ENCODE measurements around the gene GPHN. TPM values are rescaled to one million over a fixed set of nuclear protein-coding genes. Genes with fewer than 3 reads are reported as not detected.
"Not testable (repeated sequence)": the region's sequence is repeated elsewhere in the genome, so short reads cannot be mapped to it uniquely, and the experiment has no call there.

Gene GPHN
- total RNA-seq, 2 donors from 2014 or later: 24.1 to 25.7 TPM

GRCh38 chr14:67060546-67060945, 552.6 kb downstream of the GPHN start:
- TF ChIP-seq CTCF (IDR thresholded peaks at IDR 0.05): no peak
- H3K4me1 ChIP-seq: no peaks in the 10 kb centered on the region
- H3K27ac ChIP-seq: no peak overlapping the region
- H3K4me3 ChIP-seq: no peak overlapping the region
- H3K9me3 ChIP-seq: no peaks in the 10 kb centered on the region
- intact Hi-C loops (cut with DNase I): no loop called here
- no peak for DNase-seq
- no peak for ATAC-seq
- no peaks in the 10 kb centered on the region for H3K27me3 ChIP-seq
- H3K36me3 ChIP-seq (replicated peaks in 1 of 2; ENCODE audit: insufficient read depth in 1 of 2, low read depth in 2 of 2): no peaks in the 10 kb centered on the region

- H3K4me1 ChIP-seq; H3K27me3 ChIP-seq; H3K36me3 ChIP-seq (replicated peaks in 1 of 2; ENCODE audit: insufficient read depth in 1 of 2, low read depth in 2 of 2); H3K9me3 ChIP-seq; ATAC-seq; H3K4me3 ChIP-seq; H3K27ac ChIP-seq; intact Hi-C loops (cut with DNase I): not testable (repeated sequence)
- WGBS, 2 donors: 89 to 93% methylated on average over 7 of the region's 7 CpGs
- DNase-seq: peak in 2 of 4 donors; percentile 11 to 28
These were observed 559.3 kb downstream of the GPHN start for GRCh38 chr14:67067070-67067814.

- no peak overlapping the region for H3K27ac ChIP-seq
- no peak for ATAC-seq
- DNase-seq: no peak
- no peak for TF ChIP-seq POLR2A (IDR thresholded peaks at IDR 0.05)
- no peak for TF ChIP-seq CTCF (IDR thresholded peaks at IDR 0.05)
- no peaks in the 10 kb centered on the region for H3K9me3 ChIP-seq
- H3K36me3 ChIP-seq (replicated peaks in 1 of 2; ENCODE audit: insufficient read depth in 1 of 2, low read depth in 2 of 2): no peaks in the 10 kb centered on the region
- intact Hi-C loops (cut with DNase I): no loop called here
- no peaks in the 10 kb centered on the region for H3K4me1 ChIP-seq
- 82 to 94% methylated on average over 1 of the region's 1 CpG for WGBS, 2 donors
- no peak overlapping the region for H3K4me3 ChIP-seq
- H3K27me3 ChIP-seq: no peaks in the 10 kb centered on the region
These were observed 560.3 kb downstream of the GPHN start for GRCh38 chr14:67068251-67068650.

GRCh38 chr14:67071506-67071905, 563.6 kb downstream of the GPHN start:
- Histone ChIP-seq H3K27me3 (no peaks in the 10 kb centered on the region), H3K36me3 (replicated peaks in 1 of 2; ENCODE audit: insufficient read depth in 1 of 2, low read depth in 2 of 2) (no peaks in the 10 kb centered on the region), H3K9me3 (no peaks in the 10 kb centered on the region), H3K4me1 (no peaks in the 10 kb centered on the region), H3K27ac (no peak overlapping the region), H3K4me3 (no peak overlapping the region)
- WGBS, 2 donors: 98 to 99% methylated on average over 3 of the region's 3 CpGs
- no peak for DNase-seq
- TF ChIP-seq POLR2A (IDR thresholded peaks at IDR 0.05) (no peak), CTCF (IDR thresholded peaks at IDR 0.05) (no peak)
- intact Hi-C loops (cut with DNase I): no loop called here
- ATAC-seq: no peak

GRCh38 chr14:67077921-67078320, 570.0 kb downstream of the GPHN start:
- Histone ChIP-seq H3K9me3 (no peaks in the 10 kb centered on the region), H3K27ac (no peak overlapping the region), H3K36me3 (replicated peaks in 1 of 2; ENCODE audit: insufficient read depth in 1 of 2, low read depth in 2 of 2) (no peaks in the 10 kb centered on the region), H3K4me1 (no peaks in the 10 kb centered on the region), H3K4me3 (no peak overlapping the region), H3K27me3 (no peaks in the 10 kb centered on the region)
- no peak for DNase-seq
- intact Hi-C loops (cut with DNase I): no loop called here
- 76 to 79% methylated on average over 3 of the region's 3 CpGs for WGBS, 2 donors
- ATAC-seq: no peak
- TF ChIP-seq POLR2A (IDR thresholded peaks at IDR 0.05) (no peak), CTCF (IDR thresholded peaks at IDR 0.05) (no peak)
